Heart right ventricle (tissue), 16 donors: ENCODE measurements around the gene VAV1. TPM values are rescaled to one million over a fixed set of nuclear protein-coding genes. Genes with fewer than 3 reads are reported as not detected.
"Not testable (repeated sequence)": the region's sequence is repeated elsewhere in the genome, so short reads cannot be mapped to it uniquely, and the experiment has no call there.

Source experiments
- ATAC-seq, 8 donors: fragments of 200-7000 bp; cut with Tn5 transposase; one replicate each; pipeline ENCODE4 v1.9.1; 2020; ENCODE audit warnings: mild to moderate bottlenecking in 8 of 8, moderate library complexity in 8 of 8, moderate number of reproducible peaks in 1 of 8
- DNase-seq, 2 donors: peaks; one replicate each; pipeline ENCODE4 v3.0.0-alpha.2; 2020
- H3K27ac ChIP-seq, 10 donors: fragments of 200-600 bp; sonication (generic) in 2 of 10; one replicate each; pipeline versions ENCODE4 v1.5.0 to v1.8.0; 2020 to 2022; ENCODE audit warnings: mild to moderate bottlenecking in 3 of 10
- H3K27me3 ChIP-seq, 7 donors: fragments of 200-600 bp; one replicate each; pipeline ENCODE4 v1.8.0; 2021 to 2022; ENCODE audit warnings: mild to moderate bottlenecking in 2 of 7
- H3K36me3 ChIP-seq, 9 donors: fragments of 200-600 bp; sonication (generic) in 1 of 9; one replicate each; pipeline versions ENCODE4 v1.5.0 to v1.8.0; 2020 to 2022; ENCODE audit warnings: mild to moderate bottlenecking in 2 of 9
- H3K4me1 ChIP-seq, 9 donors: fragments of 200-600 bp; sonication (generic) in 1 of 9; one replicate each; pipeline versions ENCODE4 v1.5.0 to v1.8.0; 2020 to 2022; ENCODE audit warnings: mild to moderate bottlenecking in 4 of 9
- H3K4me3 ChIP-seq, 10 donors: fragments of 200-600 bp; sonication (generic) in 2 of 10; one replicate each; pipeline versions ENCODE4 v1.5.0 to v1.8.0; 2020 to 2022; ENCODE audit warnings: mild to moderate bottlenecking in 7 of 10, moderate library complexity in 2 of 10
- H3K9me3 ChIP-seq, 11 donors: fragments of 200-600 bp in 10 of 11; sonication (generic) in 2 of 11; one replicate each; pipeline versions ENCODE4 v1.5.0 to v1.8.0; 2013 to 2022; ENCODE audit warnings: mild to moderate bottlenecking in 2 of 11, control low read depth in 1 of 11, moderate library complexity in 1 of 11
- CTCF ChIP-seq, 9 donors: fragments of 200-600 bp; sonication (generic) in 2 of 9; IDR thresholded peaks; one replicate each; pipeline versions ENCODE4 v1.5.0 to v1.8.0; 2021 to 2022; ENCODE audit warnings: antibody characterized with exemption in 9 of 9, mild to moderate bottlenecking in 5 of 9, moderate library complexity in 1 of 9
- WGBS, 2 donors: extraction: QIAGEN DNeasy Blood & Tissue Kit; methylation state at CpG; one replicate each; pipeline ENCODE4 v1.1.7; 2013; ENCODE audit warnings: inconsistent platforms in 1 of 2; 5-methylcytosine and 5-hydroxymethylcytosine counted together
- intact Hi-C, 10 donors: fragments of 100-400 bp; cut with DNase I; formaldehyde crosslinking; loops; one replicate each; pipeline versions ENCODE4 v1.11.1 to v1.14.2; 2022
- polyA plus RNA-seq, 2 donors: library from polyadenylated mRNA; stranded (reverse); fragments of 200-250 nt; gene quantifications; one replicate each; pipeline ENCODE4 v1.2.3, GENCODE V29; 2013
- total RNA-seq, 10 donors: library from RNA; stranded (reverse); fragmentation: NEBNext Ultra II Directional in 3 of 10; extraction: Animal tissue kit (Norgen Biotek cat#: 25700) in 3 of 10; gene quantifications; one replicate each; pipeline versions ENCODE4 v1.2.1 to v1.2.4, GENCODE V29; 2021 to 2023
- donor health status: Arrhythmogenic right ventricular cardiomyopathy.
- donor health status: ischemic (EF 13 %, LVEDD 7.1; RV severe dilation, severe dysfunction).
- donor health status: healthy with polysubstance abuse.
- donor health status: DM: no; HTN: yes; CAD: no.
- donor health status: DM: no; HTN: no; CAD: no.
- donor health status: ischemic (EF 25% LVEDD 6.9; RV normal size, moderate dysfunction).
- donor health status: ischemic (EF 25% LVEDD 5.7; RV mildly dilated, moderate dysfunction).
- donor health status: healthy.
- donor health status: DM: yes; HTN: yes; CAD: no.
- donor health status: Ischemic cardiomyopathy.
- donor health status: ischemic (EF 35%, LVEDD 5.7; RV mildly dilated, moderate dysfunction).
- donor health status: nonischemic (EF 11% LVEDD 7.7; RV severe dilation, severe dysfunction).
- donor health status: DM: yes; HTN: yes; CAD: no.
- donor health status: PGD.
- donor health status: ischemic (EF 29% LVEDD 5.4; RV normal size, mild dysfunction).
- donor health status: nonischemic (EF 23%, LVEDD 6.1; RV moderate dilation, normal function).

Gene VAV1
- total and polyA plus RNA-seq, 12 donors = 0.45 to 11.0 (median 1.4) TPM

- intact Hi-C loops = no loop called here
- Histone ChIP-seq H3K27ac (no peak overlapping the region), H3K4me3 (no peak overlapping the region), H3K9me3 (peaks cover 0 to 15% (median 5%) of the 10 kb centered on the region in 11 donors), H3K4me1 (peaks cover 0 to 45% (median 7%) of the 10 kb centered on the region in 9 donors), H3K27me3 (peaks cover 5 to 45% (median 13%) of the 10 kb centered on the region in 7 donors), H3K36me3 (no peaks in the 10 kb centered on the region)
- ATAC-seq (no peak), DNase-seq (no peak)
- no peak for TF ChIP-seq CTCF (IDR thresholded peaks at IDR 0.05)
- 86 to 91% methylated on average over 9 of the region's 9 CpGs for WGBS, 2 donors
These were observed 25.1 kb downstream of the VAV1 start for GRCh38 chr19:6797646-6798045.

DNA sequence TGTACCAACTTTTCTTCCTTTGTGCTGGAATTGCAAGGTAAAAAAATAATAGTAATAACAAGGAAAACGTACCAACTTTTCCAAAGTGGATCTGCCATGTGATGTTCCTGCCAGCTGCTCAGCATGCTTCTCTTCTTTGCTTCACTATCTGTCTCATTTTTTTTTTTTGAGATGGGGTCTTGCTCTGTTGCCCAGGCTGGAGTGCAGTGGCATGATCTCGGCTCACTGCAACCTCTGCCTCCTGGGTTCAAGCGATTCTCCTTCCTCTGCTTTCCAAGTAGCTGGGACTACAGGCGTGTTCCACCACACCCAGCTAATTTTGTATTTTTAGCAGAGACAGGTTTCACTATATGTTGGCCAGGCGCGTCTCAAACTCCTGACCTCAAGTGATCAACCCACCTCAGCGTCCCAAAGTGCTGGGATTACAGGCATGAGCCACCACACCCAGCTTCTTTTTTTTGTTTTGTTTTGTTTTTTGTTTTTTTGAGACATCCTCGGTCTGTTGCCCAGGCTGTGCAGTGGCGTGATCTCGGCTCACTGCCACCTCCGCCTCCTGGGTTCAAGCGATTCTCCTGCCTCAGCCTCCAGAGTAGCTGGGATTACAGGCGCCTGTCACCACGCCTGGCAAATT, 27.8 kb downstream of the VAV1 start:
- Histone ChIP-seq H3K4me1 (peaks cover 0 to 53% (median 7%) of the 10 kb centered on the region in 9 donors), H3K27me3 (peaks cover 5 to 53% (median 25%) of the 10 kb centered on the region in 7 donors), H3K27ac (peak overlapping the region in 1 of 10 donors; percentile 89)
- DNase-seq, H3K9me3 ChIP-seq, H3K36me3 ChIP-seq, intact Hi-C loops, ATAC-seq, H3K4me3 ChIP-seq: not testable (repeated sequence)
- 74 to 85% methylated on average over 14 of the region's 14 CpGs for whole genome bisulfite sequencing, 2 donors

GRCh38 chr19:6800991-6801484, 28.5 kb downstream of the VAV1 start:
- no peak for TF ChIP-seq CTCF (IDR thresholded peaks at IDR 0.05)
- ATAC-seq = peak in 2 of 8 donors; percentile 25 to 62
- Histone ChIP-seq H3K4me3 (peak overlapping the region in 7 of 10 donors; percentile 16 to 44 (median 27)), H3K36me3 (no peaks in the 10 kb centered on the region), H3K9me3 (no peaks in the 10 kb centered on the region), H3K27ac (peak overlapping the region in 4 of 10 donors; percentile 2 to 89 (median 33)), H3K27me3 (peaks cover 5 to 52% (median 25%) of the 10 kb centered on the region in 7 donors), H3K4me1 (peaks cover 0 to 53% (median 7%) of the 10 kb centered on the region in 9 donors)
- DNase-seq = no peak
- WGBS, 2 donors = 35 to 37% methylated on average over 10 of the region's 10 CpGs
- intact Hi-C loops = no loop called here

GRCh38 chr19:6801485-6802086, 29.1 kb downstream of the VAV1 start:
- peaks cover 0 to 50% (median 7%) of the 10 kb centered on the region in 9 donors for H3K4me1 ChIP-seq
- no peaks in the 10 kb centered on the region for H3K36me3 ChIP-seq
- TF ChIP-seq CTCF (IDR thresholded peaks at IDR 0.05) = no peak
- peak overlapping the region in 4 of 10 donors; percentile 2 to 89 (median 33) for H3K27ac ChIP-seq
- ATAC-seq (peak; percentile 76 to 89 (median 84)), DNase-seq (peak; percentile 57 to 63)
- H3K4me3 ChIP-seq = peak overlapping the region in 8 of 10 donors; percentile 16 to 44 (median 25)
- intact Hi-C loops = no loop called here
- H3K27me3 ChIP-seq = peaks cover 5 to 51% (median 25%) of the 10 kb centered on the region in 7 donors
- WGBS, 2 donors = 6 to 8% methylated on average over 18 to 19 of the region's 19 CpGs
- H3K9me3 ChIP-seq = no peaks in the 10 kb centered on the region
